Right atrium auricular region (tissue), 2 donors: ENCODE data around the gene PAK6. TPM values are rescaled to one million over a fixed set of nuclear protein-coding genes. Genes with fewer than 3 reads are reported as not detected.

Experiments
- DNase-seq: peaks from one replicate; pipeline ENCODE4 v3.0.0-alpha.2; 2019; ENCODE audit warnings: low spot score
- H3K27ac ChIP-seq, 2 donors: fragments of 200-600 bp; sonication (generic); 1 replicate in 1 of 2; 2 replicates in 1 of 2; pipeline ENCODE4 v1.5.1; 2016 to 2019
- H3K27me3 ChIP-seq, 2 donors: fragments of 200-600 bp; sonication (generic); one replicate each; pipeline versions ENCODE4 v1.5.1 to v1.6.0; 2017 to 2019
- H3K36me3 ChIP-seq: fragments of 200-600 bp; sonication (generic); one replicate; pipeline ENCODE4 v1.5.1; 2016
- H3K4me1 ChIP-seq, 2 donors: fragments of 200-600 bp; sonication (generic); one replicate each; pipeline versions ENCODE4 v1.5.1 to v1.6.0; 2017 to 2019
- H3K4me3 ChIP-seq, 2 donors: fragments of 200-600 bp; sonication (generic); 1 replicate in 1 of 2; 2 replicates in 1 of 2; pipeline ENCODE4 v1.5.1; 2017 to 2019; ENCODE audit warnings: mild to moderate bottlenecking in 1 of 2, moderate library complexity in 1 of 2
- H3K9me3 ChIP-seq, 2 donors: fragments of 200-600 bp; sonication (generic); one replicate each; pipeline ENCODE4 v1.5.1; 2019
- CTCF ChIP-seq, 2 donors: fragments of 200-600 bp; sonication (generic); IDR thresholded peaks; one replicate each; pipeline ENCODE4 v1.5.1; 2019; ENCODE audit warnings: antibody characterized with exemption in 2 of 2
- total RNA-seq, 2 donors: library from RNA; depleted of rRNA; stranded (reverse); fragments of >200 nt; gene quantifications; one replicate each; pipeline ENCODE4 v1.1.0, GENCODE V29; 2016

The PAK6 gene
- total RNA-seq, 2 donors from 2014 or later: 15.3 to 32.5 TPM

GRCh38 chr15:40242601-40243000 is 3.7 kb downstream of the PAK6 start:
- no peak for TF ChIP-seq CTCF (IDR thresholded peaks at IDR 0.05)
- no peak overlapping the region for H3K27ac ChIP-seq
- H3K36me3 ChIP-seq: no peaks in the 10 kb centered on the region
- no peak overlapping the region for H3K4me3 ChIP-seq
- peaks cover 0 to 16% of the 10 kb centered on the region in 2 donors for H3K4me1 ChIP-seq
- H3K9me3 ChIP-seq: no peaks in the 10 kb centered on the region
- no peak for DNase-seq
- H3K27me3 ChIP-seq: no peaks in the 10 kb centered on the region

GRCh38 chr15:40243126-40243810 is 4.4 kb downstream of the PAK6 start:
- Histone ChIP-seq H3K4me3 (no peak overlapping the region), H3K4me1 (peaks cover 0 to 16% of the 10 kb centered on the region in 2 donors), H3K9me3 (no peaks in the 10 kb centered on the region), H3K36me3 (no peaks in the 10 kb centered on the region), H3K27ac (no peak overlapping the region), H3K27me3 (no peaks in the 10 kb centered on the region)
- no peak for TF ChIP-seq CTCF (IDR thresholded peaks at IDR 0.05)
- no peak for DNase-seq

- Histone ChIP-seq H3K36me3 (no peaks in the 10 kb centered on the region), H3K27ac (no peak overlapping the region), H3K4me1 (peaks cover 0 to 12% of the 10 kb centered on the region in 2 donors), H3K27me3 (no peaks in the 10 kb centered on the region), H3K9me3 (no peaks in the 10 kb centered on the region), H3K4me3 (no peak overlapping the region)
- no peak for DNase-seq
- TF ChIP-seq CTCF (IDR thresholded peaks at IDR 0.05): no peak
Measured at GRCh38 chr15:40244961-40245523, 6.2 kb downstream of the PAK6 start.

GRCh38 chr15:40245666-40246450 is 7.0 kb downstream of the PAK6 start:
- TF ChIP-seq CTCF (IDR thresholded peaks at IDR 0.05): no peak
- no peak for DNase-seq
- no peaks in the 10 kb centered on the region for H3K36me3 ChIP-seq

GRCh38 chr15:40246496-40247280 is 7.8 kb downstream of the PAK6 start:
- Histone ChIP-seq H3K27me3 (no peaks in the 10 kb centered on the region), H3K4me1 (peaks cover 0 to 23% of the 10 kb centered on the region in 2 donors), H3K36me3 (no peaks in the 10 kb centered on the region), H3K4me3 (no peak overlapping the region), H3K9me3 (no peaks in the 10 kb centered on the region), H3K27ac (no peak overlapping the region)
- DNase-seq: no peak
- TF ChIP-seq CTCF (IDR thresholded peaks at IDR 0.05): no peak

More at GRCh38 chr15:40245666-40246450, 7.0 kb downstream of the PAK6 start:
- H3K9me3 ChIP-seq: no peaks in the 10 kb centered on the region
- no peak overlapping the region for H3K4me3 ChIP-seq
- no peaks in the 10 kb centered on the region for H3K27me3 ChIP-seq
- no peak overlapping the region for H3K27ac ChIP-seq
- H3K4me1 ChIP-seq: peaks cover 0 to 16% of the 10 kb centered on the region in 2 donors
